HepG2 (cell line): ENCODE results near the gene SYVN1. TPM values are rescaled to one million over a fixed set of nuclear protein-coding genes. Genes with fewer than 3 reads are reported as not detected.

Experiments used
- DNMT3B ChIP-seq: conservative IDR thresholded peaks from 2 replicates; pipeline ENCODE4 v1.6.1; 2016; ENCODE audit warnings: missing biosample characterization, control low read depth
- GABPB1 ChIP-seq: IDR thresholded peaks from 2 replicates; pipeline ENCODE4 v1.6.1; 2016; ENCODE audit warnings: mild to moderate bottlenecking, missing genetic modification reagents, moderate library complexity, missing compliant biosample characterization
- RNF219 ChIP-seq: sonication (generic); formaldehyde crosslinking; IDR thresholded peaks from 2 replicates; pipeline ENCODE4 v1.5.0; 2020; ENCODE audit warnings: mild to moderate bottlenecking, missing genetic modification reagents
- SETDB1 ChIP-seq: sonication (generic); formaldehyde crosslinking; IDR thresholded peaks from 2 replicates; pipeline ENCODE4 v1.5.1; 2020; ENCODE audit warnings: missing genetic modification reagents, mild to moderate bottlenecking, borderline replicate concordance
- SP2 ChIP-seq: sonication (generic); formaldehyde crosslinking; IDR thresholded peaks from 2 replicates; pipeline ENCODE4 v1.5.1; 2020; ENCODE audit warnings: mild to moderate bottlenecking, missing genetic modification reagents
- TP53 ChIP-seq: sonication (generic); formaldehyde crosslinking; conservative IDR thresholded peaks from 2 replicates; pipeline ENCODE4 v1.4.0; 2020; ENCODE audit warnings: missing genetic modification reagents
- ZKSCAN8 ChIP-seq: IDR thresholded peaks from 2 replicates; pipeline ENCODE4 v1.6.1; 2016; ENCODE audit warnings: borderline replicate concordance, missing genetic modification reagents, missing compliant biosample characterization
- ZNF180 ChIP-seq: sonication (generic); formaldehyde crosslinking; IDR thresholded peaks from 2 replicates; pipeline ENCODE4 v1.4.0; 2020; ENCODE audit warnings: low read depth, missing genetic modification reagents, borderline replicate concordance
- polyA plus RNA-seq, 8 experiments: library from polyadenylated mRNA; depleted of rRNA in 3 of 8; stranded (reverse) in 7 of 8; unstranded in 1 of 8; fragments of >200 nt; fragmentation: Illumina TruSeq in 4 of 8; extraction: Trizol in 4 of 8; gene quantifications; 2 replicates each; pipeline versions ENCODE4 v1.2.1 to v1.2.3, GENCODE V29; 2011 to 2016; ENCODE audit warnings: low read depth in 4 of 8, missing spikeins in 1 of 8, mixed read lengths in 1 of 8; ENCODE audit not compliant: insufficient read depth in 1 of 8
- total RNA-seq, 5 experiments: library from RNA; depleted of rRNA; stranded (reverse); fragments of >200 nt; fragmentation: Illumina TruSeq; extraction: Trizol; gene quantifications; 2 replicates each; pipeline ENCODE4 v1.2.3, GENCODE V29; 2016; ENCODE audit warnings: low read depth in 1 of 5
- TF ChIP-seq, protein P1 (sequence below): fragments of 450-650 bp; IDR thresholded peaks from 2 replicates; pipeline ENCODE4 v1.6.1; 2017; ENCODE audit warnings: mild to moderate bottlenecking
- TF ChIP-seq, protein P2 (sequence below): sonication (generic); formaldehyde crosslinking; IDR thresholded peaks from 2 replicates; pipeline ENCODE4 v1.5.0; 2020; ENCODE audit warnings: missing genetic modification reagents
- TF ChIP-seq, protein P3 (sequence below): sonication (generic); formaldehyde crosslinking; IDR thresholded peaks from 2 replicates; pipeline ENCODE4 v1.4.0; 2020; ENCODE audit warnings: missing genetic modification reagents, borderline replicate concordance
- TF ChIP-seq, protein P4 (sequence below): sonication (generic); formaldehyde crosslinking; IDR thresholded peaks from 2 replicates; pipeline ENCODE4 v1.5.1; 2020; ENCODE audit warnings: missing genetic modification reagents, mild to moderate bottlenecking, borderline replicate concordance
- TF ChIP-seq, protein P5 (sequence below): sonication (generic); formaldehyde crosslinking; IDR thresholded peaks from 2 replicates; pipeline ENCODE4 v1.5.0; 2020; ENCODE audit warnings: mild to moderate bottlenecking, low read depth, missing genetic modification reagents, borderline replicate concordance

The SYVN1 gene
- total and polyA plus RNA-seq, 2 of the 13 experiments (the other 11 are each of a cell fraction or from before 2014, with no cell fraction given): 10.3 to 22.5 TPM

GRCh38 chr11:65134240-65134951 is at the start of gene SYVN1 (continued):
- TF ChIP-seq, protein P1, sequence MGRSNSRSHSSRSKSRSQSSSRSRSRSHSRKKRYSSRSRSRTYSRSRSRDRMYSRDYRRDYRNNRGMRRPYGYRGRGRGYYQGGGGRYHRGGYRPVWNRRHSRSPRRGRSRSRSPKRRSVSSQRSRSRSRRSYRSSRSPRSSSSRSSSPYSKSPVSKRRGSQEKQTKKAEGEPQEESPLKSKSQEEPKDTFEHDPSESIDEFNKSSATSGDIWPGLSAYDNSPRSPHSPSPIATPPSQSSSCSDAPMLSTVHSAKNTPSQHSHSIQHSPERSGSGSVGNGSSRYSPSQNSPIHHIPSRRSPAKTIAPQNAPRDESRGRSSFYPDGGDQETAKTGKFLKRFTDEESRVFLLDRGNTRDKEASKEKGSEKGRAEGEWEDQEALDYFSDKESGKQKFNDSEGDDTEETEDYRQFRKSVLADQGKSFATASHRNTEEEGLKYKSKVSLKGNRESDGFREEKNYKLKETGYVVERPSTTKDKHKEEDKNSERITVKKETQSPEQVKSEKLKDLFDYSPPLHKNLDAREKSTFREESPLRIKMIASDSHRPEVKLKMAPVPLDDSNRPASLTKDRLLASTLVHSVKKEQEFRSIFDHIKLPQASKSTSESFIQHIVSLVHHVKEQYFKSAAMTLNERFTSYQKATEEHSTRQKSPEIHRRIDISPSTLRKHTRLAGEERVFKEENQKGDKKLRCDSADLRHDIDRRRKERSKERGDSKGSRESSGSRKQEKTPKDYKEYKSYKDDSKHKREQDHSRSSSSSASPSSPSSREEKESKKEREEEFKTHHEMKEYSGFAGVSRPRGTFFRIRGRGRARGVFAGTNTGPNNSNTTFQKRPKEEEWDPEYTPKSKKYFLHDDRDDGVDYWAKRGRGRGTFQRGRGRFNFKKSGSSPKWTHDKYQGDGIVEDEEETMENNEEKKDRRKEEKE: no peak
- TF ChIP-seq, protein P2, sequence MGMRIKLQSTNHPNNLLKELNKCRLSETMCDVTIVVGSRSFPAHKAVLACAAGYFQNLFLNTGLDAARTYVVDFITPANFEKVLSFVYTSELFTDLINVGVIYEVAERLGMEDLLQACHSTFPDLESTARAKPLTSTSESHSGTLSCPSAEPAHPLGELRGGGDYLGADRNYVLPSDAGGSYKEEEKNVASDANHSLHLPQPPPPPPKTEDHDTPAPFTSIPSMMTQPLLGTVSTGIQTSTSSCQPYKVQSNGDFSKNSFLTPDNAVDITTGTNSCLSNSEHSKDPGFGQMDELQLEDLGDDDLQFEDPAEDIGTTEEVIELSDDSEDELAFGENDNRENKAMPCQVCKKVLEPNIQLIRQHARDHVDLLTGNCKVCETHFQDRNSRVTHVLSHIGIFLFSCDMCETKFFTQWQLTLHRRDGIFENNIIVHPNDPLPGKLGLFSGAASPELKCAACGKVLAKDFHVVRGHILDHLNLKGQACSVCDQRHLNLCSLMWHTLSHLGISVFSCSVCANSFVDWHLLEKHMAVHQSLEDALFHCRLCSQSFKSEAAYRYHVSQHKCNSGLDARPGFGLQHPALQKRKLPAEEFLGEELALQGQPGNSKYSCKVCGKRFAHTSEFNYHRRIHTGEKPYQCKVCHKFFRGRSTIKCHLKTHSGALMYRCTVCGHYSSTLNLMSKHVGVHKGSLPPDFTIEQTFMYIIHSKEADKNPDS: no peak
- no peak for TF ChIP-seq TP53 (CRISPR knock-in tag)
- TF ChIP-seq, protein P3, sequence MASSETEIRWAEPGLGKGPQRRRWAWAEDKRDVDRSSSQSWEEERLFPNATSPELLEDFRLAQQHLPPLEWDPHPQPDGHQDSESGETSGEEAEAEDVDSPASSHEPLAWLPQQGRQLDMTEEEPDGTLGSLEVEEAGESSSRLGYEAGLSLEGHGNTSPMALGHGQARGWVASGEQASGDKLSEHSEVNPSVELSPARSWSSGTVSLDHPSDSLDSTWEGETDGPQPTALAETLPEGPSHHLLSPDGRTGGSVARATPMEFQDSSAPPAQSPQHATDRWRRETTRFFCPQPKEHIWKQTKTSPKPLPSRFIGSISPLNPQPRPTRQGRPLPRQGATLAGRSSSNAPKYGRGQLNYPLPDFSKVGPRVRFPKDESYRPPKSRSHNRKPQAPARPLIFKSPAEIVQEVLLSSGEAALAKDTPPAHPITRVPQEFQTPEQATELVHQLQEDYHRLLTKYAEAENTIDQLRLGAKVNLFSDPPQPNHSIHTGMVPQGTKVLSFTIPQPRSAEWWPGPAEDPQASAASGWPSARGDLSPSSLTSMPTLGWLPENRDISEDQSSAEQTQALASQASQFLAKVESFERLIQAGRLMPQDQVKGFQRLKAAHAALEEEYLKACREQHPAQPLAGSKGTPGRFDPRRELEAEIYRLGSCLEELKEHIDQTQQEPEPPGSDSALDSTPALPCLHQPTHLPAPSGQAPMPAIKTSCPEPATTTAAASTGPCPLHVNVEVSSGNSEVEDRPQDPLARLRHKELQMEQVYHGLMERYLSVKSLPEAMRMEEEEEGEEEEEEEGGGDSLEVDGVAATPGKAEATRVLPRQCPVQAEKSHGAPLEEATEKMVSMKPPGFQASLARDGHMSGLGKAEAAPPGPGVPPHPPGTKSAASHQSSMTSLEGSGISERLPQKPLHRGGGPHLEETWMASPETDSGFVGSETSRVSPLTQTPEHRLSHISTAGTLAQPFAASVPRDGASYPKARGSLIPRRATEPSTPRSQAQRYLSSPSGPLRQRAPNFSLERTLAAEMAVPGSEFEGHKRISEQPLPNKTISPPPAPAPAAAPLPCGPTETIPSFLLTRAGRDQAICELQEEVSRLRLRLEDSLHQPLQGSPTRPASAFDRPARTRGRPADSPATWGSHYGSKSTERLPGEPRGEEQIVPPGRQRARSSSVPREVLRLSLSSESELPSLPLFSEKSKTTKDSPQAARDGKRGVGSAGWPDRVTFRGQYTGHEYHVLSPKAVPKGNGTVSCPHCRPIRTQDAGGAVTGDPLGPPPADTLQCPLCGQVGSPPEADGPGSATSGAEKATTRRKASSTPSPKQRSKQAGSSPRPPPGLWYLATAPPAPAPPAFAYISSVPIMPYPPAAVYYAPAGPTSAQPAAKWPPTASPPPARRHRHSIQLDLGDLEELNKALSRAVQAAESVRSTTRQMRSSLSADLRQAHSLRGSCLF (CRISPR knock-in tag): no peak
- TF ChIP-seq GABPB1 (CRISPR knock-in tag): peak; percentile 98
- TF ChIP-seq ZKSCAN8 (CRISPR knock-in tag): no peak
- TF ChIP-seq DNMT3B (CRISPR knock-in tag): peak; percentile 64
- no peak for TF ChIP-seq SP2 (CRISPR knock-in tag)
- TF ChIP-seq, protein P4, sequence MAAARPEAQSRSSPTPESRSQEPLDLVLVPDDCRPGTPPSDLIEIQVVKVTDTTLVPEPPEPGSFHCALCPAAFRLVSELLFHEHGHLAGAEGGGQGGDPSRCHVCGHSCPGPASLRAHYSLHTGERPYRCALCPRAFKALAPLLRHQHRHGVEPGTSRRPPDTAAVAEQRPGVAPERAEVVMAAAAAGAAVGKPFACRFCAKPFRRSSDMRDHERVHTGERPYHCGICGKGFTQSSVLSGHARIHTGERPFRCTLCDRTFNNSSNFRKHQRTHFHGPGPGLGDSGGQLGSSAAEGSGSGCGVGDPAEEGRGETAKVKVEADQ (CRISPR knock-in tag): peak; percentile 59; the same call in 1 of the 2 replicates
- TF ChIP-seq ZNF180 (CRISPR knock-in tag): peak; percentile 84; the same call in 1 of the 2 replicates
- TF ChIP-seq RNF219 (CRISPR knock-in tag): no peak
- no peak for TF ChIP-seq SETDB1
- TF ChIP-seq, protein P5, sequence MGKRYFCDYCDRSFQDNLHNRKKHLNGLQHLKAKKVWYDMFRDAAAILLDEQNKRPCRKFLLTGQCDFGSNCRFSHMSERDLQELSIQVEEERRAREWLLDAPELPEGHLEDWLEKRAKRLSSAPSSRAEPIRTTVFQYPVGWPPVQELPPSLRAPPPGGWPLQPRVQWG (CRISPR knock-in tag): no peak
